ENCODE results near the gene RUFY1. TPM values are rescaled to one million over a fixed set of nuclear protein-coding genes. Genes with fewer than 3 reads are reported as not detected.

The RUFY1 gene
- total RNA-seq, 2 donors from 2014 or later, result 37.1 to 44.0 TPM

GRCh38 chr5:179614745-179615144, 64.4 kb downstream of the RUFY1 start:
- Histone ChIP-seq H3K27me3 (no peaks in the 10 kb centered on the region), H3K4me1 (no peaks in the 10 kb centered on the region), H3K9ac (ENCODE audit: low read depth in 2 of 2, low read length in 2 of 2) (no peak overlapping the region), H3K36me3 (peaks cover 47% of the 10 kb centered on the region), H3K27ac (no peak overlapping the region), H3K9me3 (no peaks in the 10 kb centered on the region), H3K4me3 (no peak overlapping the region)
- no peak for TF ChIP-seq CTCF (IDR thresholded peaks at IDR 0.05)
- DNase-seq, result no peak
- intact Hi-C loops (cut with DNase I), result loop anchor here (10.0 kb wide), 1 partner anchor 110 kb away; no protein-coding TSS in a partner anchor

GRCh38 chr5:179615203-179615602, 64.8 kb downstream of the RUFY1 start:
- Histone ChIP-seq H3K4me1 (no peaks in the 10 kb centered on the region), H3K27ac (no peak overlapping the region)
- intact Hi-C loops (cut with DNase I), result loop anchor here (10.0 kb wide), 1 partner anchor 110 kb away; no protein-coding TSS in a partner anchor

GRCh38 chr5:179616002-179616594, 65.7 kb downstream of the RUFY1 start:
- H3K27me3 ChIP-seq, result no peaks in the 10 kb centered on the region
- DNase-seq, result no peak
- no peak overlapping the region for H3K9ac ChIP-seq (ENCODE audit: low read depth in 2 of 2, low read length in 2 of 2)
- no peak overlapping the region for H3K27ac ChIP-seq
- no peak overlapping the region for H3K4me3 ChIP-seq
- TF ChIP-seq CTCF (IDR thresholded peaks at IDR 0.05), result no peak
- intact Hi-C loops (cut with DNase I), result loop anchor here (10.0 kb wide), 1 partner anchor 109 kb away; no protein-coding TSS in a partner anchor
- peaks cover 47% of the 10 kb centered on the region for H3K36me3 ChIP-seq
- H3K4me1 ChIP-seq, result peaks cover 5% of the 10 kb centered on the region
- no peaks in the 10 kb centered on the region for H3K9me3 ChIP-seq

More at GRCh38 chr5:179615203-179615602, 64.8 kb downstream of the RUFY1 start:
- Histone ChIP-seq H3K27me3 (no peaks in the 10 kb centered on the region), H3K4me3 (no peak overlapping the region), H3K36me3 (peaks cover 47% of the 10 kb centered on the region), H3K9ac (ENCODE audit: low read depth in 2 of 2, low read length in 2 of 2) (no peak overlapping the region), H3K9me3 (no peaks in the 10 kb centered on the region)
- DNase-seq, result no peak
- no peak for TF ChIP-seq CTCF (IDR thresholded peaks at IDR 0.05)

- DNase-seq, result no peak
- Histone ChIP-seq H3K27me3 (no peaks in the 10 kb centered on the region), H3K9me3 (no peaks in the 10 kb centered on the region), H3K27ac (no peak overlapping the region), H3K9ac (ENCODE audit: low read depth in 2 of 2, low read length in 2 of 2) (no peak overlapping the region), H3K36me3 (peaks cover 47% of the 10 kb centered on the region), H3K4me1 (peaks cover 8% of the 10 kb centered on the region), H3K4me3 (no peak overlapping the region)
- intact Hi-C loops (cut with DNase I), result loop anchor here (10.0 kb wide), 1 partner anchor 107 kb away; no protein-coding TSS in a partner anchor
- TF ChIP-seq CTCF (IDR thresholded peaks at IDR 0.05), result no peak
These were observed 67.6 kb downstream of the RUFY1 start for GRCh38 chr5:179617930-179618329.

- Histone ChIP-seq H3K9ac (ENCODE audit: low read depth in 2 of 2, low read length in 2 of 2) (no peak overlapping the region), H3K4me1 (peaks cover 8% of the 10 kb centered on the region), H3K9me3 (no peaks in the 10 kb centered on the region), H3K36me3 (peaks cover 39% of the 10 kb centered on the region), H3K4me3 (no peak overlapping the region), H3K27ac (no peak overlapping the region), H3K27me3 (no peaks in the 10 kb centered on the region)
- no peak for TF ChIP-seq CTCF (IDR thresholded peaks at IDR 0.05)
- intact Hi-C loops (cut with DNase I), result loop anchor here (10.0 kb wide), 1 partner anchor 106 kb away; no protein-coding TSS in a partner anchor
- DNase-seq, result no peak
These were observed 68.7 kb downstream of the RUFY1 start for GRCh38 chr5:179618923-179619554.
